Right forelimb (tissue), 1 donor: ENCODE measurements around the gene LRRC36.

Experiments
- DNase-seq: peaks from one replicate; pipeline ENCODE4 v3.0.0-alpha.2; 2018

Gene LRRC36

DNA sequence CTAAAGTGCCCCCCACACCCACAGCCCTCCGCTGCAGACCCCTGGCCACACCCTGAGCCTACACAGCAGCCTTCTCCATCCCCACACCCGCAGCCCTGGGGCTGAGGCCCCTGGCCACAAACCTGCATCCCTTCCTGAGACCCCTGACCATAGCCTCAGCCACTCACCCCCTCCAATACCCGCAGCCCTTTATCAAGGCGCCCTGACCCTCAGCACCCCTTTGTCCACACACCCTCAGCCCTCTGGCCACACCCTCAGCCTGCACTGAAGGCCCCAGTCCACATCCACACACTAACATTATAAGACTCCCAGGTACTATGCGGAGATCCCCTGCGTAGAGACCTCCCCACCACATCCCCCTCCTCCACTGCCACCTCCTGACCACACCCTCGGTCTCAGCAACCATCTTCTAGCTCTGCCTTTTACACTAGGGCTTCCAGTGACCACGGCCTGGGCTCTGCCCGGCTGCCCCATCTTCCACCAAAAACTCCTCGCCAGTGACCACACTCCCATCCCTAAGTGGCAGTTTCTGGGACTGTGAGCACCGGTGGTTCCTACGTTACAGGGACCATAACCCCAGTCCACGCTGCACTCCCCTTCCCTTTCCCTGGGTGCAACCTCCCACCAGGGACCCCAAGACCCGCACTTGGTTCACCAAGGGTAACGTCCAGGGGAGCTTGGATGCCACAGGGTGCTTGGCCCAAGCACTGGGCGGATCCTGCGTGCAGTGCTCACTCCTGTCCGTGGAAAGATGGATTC, 65.9 kb downstream of the LRRC36 start:
- no peak for DNase-seq

DNA sequence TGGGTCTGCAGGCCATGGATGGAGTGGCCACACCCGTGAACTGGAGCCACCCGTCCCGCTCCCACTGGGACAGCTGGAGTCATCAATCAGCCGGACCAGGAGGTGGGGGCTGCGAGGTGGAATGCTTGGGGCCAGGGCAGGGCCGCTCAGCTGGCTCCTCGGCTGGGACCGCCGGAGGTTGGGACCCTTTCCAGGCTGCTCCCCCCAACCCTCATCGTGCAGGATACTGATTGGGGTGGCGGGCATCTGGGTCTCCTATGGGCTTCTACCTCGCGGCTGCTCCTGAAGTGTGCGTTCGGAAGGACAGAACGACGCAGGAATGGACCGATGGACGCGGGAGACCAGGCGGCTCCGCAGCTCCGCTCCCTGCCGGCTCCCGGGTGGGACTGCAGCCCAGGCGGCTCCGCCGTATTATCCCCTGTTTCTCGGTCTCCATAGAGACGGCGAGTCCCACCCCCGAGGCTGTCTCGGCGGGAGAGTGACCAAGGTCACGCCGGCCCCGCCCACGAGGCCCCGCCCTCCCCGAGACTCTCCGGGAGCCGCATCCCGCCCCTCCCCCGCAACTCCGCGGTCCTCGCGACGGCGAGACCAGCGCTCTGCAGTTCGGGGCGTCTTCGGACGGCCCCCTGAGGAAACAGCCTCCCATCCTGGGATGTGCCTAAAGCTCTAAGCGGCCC, 66.6 kb downstream of the LRRC36 start, which contains the start of gene TPPP3:
Gene TPPP3 (minus strand): TSS at position 388 of the 677 bp plus-strand sequence. CDS start 2,387 bp downstream, outside the sequence.
- DNase-seq = peak; percentile 90

- peak; percentile 51 for DNase-seq
These were observed 67.2 kb downstream of the LRRC36 start for GRCh38 chr16:67393788-67394154.

- peak; percentile 68 for DNase-seq
These were observed 67.8 kb downstream of the LRRC36 start for GRCh38 chr16:67394155-67395104.

GRCh38 chr16:67395105-67395457, 68.5 kb downstream of the LRRC36 start:
- DNase-seq = no peak

GRCh38 chr16:67395458-67396158, 69.0 kb downstream of the LRRC36 start:
- DNase-seq = no peak

DNA sequence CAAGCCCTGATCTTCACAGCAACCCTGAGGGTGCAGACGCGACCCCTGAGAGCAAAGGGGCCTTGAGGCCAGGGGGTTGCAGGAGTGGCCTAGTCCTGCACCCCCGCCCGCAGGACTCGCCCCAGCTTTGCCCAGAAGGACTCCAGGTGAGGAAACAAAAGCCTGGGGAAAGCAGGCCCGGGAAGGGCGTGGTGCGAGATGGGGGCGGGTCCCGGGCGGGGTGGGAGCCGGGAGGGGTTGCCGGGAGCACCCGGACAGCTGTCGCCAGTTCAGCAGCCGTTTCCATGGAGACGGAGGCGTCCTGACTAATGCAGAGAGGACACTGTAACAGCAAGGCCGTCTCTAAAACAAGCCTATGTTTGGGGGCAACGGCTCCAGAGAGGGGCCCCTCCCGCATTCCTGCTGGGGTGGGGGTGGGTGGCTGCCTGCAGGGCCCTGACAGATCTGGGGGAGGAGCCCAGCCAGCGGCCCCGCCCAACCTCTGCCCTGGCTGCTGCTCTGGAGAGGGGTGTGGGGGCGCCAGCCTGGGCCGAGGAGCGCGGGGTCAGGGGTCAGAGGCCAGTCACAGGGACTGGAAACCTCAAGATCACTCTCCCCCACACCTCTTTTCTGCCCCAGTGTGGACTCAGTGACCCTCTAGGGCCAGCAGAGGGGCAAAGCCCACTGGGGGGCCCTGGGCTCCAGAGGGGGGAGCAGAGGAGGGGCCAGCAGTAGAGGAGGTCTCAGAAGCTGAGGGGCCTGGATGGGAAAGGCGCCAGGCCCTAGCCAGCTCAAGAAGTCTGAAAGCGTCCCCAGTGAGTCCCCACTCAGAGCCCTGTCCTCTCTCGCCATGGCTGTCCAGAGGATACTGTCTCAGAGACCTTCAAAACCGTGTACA, 69.8 kb downstream of the LRRC36 start:
- peak; percentile 85 for DNase-seq

DNA sequence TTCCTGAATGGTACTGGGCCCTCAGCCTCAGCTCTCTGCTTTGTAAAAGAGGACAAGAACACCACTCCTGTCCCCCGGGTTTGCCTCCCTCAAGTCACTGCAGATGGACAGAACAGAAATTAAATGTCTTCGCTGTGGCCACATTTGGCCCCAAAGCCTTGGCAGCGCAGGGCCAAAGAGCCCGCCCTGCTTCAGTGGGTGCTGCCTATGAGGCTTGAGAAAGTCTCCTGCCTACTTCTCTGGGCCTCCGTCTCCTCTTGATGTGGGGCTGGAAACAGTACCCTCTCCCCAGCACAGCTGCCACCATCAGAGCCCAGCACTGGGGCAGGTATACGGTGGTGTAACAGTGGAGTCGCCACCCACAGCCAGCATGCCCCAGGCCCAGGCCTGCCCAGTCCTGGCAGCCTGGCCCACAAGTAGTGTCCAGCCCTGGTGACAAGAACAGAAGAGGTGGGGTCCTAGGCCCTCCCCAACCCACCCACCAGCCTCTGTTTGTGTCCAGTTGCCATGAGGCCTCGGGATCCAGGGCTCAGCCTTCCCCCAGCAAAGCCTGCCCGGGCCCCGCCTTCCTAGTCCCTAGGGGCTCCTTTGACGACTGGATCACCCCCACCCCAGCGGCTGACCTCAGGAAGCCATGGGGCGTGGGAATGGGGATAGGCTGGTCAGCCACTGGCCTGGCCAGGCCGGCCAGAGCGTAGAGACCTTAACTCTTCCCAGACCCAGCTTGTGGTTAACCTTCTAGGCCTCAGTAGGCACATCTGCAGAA, 70.6 kb downstream of the LRRC36 start:
- no peak for DNase-seq

- DNase-seq = no peak
These were observed 71.4 kb downstream of the LRRC36 start for GRCh38 chr16:67397812-67398545.

GRCh38 chr16:67398546-67399217, 72.1 kb downstream of the LRRC36 start:
- DNase-seq = no peak

GRCh38 chr16:67399218-67399733, 72.7 kb downstream of the LRRC36 start:
- DNase-seq = peak; percentile 77

- DNase-seq = peak; percentile 79
These were observed 73.4 kb downstream of the LRRC36 start for GRCh38 chr16:67399749-67400704.

DNA sequence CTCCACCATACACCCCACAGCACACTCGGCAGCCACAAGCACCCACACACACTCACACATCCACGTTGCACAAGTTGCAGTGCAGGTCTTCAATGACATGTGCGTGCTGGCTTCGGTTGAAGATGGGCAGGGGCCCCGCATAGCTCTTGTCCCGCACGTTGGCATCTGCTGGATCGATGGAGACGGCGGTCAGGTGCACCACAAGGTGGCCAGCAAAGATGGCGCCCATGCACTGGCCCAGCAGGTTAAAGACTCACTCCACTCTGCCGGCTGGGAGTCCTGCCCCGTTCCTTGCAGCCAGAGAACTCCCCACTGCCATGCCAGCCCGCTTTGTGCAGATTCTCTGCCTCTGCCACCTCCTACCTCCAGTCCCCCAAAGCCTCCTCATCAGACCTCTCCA, 74.3 kb downstream of the LRRC36 start:
- no peak for DNase-seq

GRCh38 chr16:67403976-67404555, 77.5 kb downstream of the LRRC36 start:
- DNase-seq = no peak

DNA sequence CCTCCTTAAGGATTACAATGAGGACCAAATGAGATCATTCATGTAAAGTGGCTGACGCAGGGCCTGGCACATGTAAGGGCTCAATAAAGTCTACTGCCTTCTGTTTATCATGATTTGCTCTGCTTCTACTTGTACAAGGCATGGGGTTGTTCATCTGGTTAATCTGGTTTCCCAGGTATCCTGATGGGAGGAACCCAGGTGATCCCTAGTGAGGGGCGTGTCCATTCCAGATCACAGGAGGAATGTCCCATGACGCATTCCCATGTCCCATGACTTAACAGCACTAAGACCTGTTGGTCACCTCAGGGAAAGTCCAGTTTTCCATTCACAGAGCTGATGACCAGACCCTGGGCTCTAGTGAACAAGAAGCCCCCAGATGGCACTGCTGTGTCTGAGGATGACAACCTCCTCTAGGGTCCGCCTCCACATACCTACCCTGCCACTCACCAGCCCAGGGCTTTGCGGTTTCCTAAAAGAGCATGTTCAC, 78.2 kb downstream of the LRRC36 start:
- DNase-seq = no peak

DNA sequence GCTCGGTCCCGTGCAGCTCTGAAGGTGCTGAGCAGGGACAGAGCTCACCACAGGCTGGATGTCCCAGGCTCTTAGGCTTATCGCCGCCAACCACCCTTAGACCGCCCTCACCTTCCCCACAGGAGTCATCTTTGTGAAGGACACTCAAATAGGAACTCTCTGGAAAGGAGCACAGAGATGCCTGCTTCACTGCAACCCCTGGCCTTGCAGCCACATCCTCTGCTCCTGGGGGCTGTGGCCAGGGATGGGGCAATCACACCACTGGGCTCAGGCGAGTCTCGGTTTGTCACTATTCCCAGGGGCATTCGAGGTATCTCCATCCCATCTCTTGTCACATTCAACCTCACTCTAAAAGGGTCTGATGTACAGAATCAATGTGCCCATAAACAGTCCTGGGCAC, 78.7 kb downstream of the LRRC36 start:
- no peak for DNase-seq
